GM15510 (cell line): ENCODE measurements around the gene PDLIM5.

Experiments
- POLR2A ChIP-seq: IDR thresholded peaks from 3 replicates; pipeline ENCODE4 v1.6.1; 2011; ENCODE audit warnings: borderline replicate concordance; ENCODE audit not compliant: insufficient read length; ENCODE audit errors: extremely low read depth

The PDLIM5 gene

DNA sequence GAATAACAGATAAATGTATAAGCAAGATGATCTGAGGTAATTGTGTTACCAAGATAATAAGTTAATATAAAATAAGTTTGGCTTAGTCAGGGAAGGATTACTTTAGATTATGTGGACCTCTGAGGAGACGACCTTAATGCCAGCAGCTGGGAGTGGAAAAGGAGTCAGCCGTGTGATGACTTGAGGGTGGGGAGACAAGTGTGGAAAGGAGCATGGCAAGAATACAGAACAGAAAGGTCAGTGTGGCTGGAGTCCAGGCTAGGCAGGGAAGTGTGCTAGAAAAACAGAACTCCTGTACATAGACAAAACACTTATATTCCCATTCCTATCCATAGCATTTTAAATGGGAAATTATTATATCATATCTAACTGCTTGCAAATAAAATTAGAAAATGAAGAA, 138.8 kb downstream of the PDLIM5 start:
- TF ChIP-seq POLR2A = no peak

DNA sequence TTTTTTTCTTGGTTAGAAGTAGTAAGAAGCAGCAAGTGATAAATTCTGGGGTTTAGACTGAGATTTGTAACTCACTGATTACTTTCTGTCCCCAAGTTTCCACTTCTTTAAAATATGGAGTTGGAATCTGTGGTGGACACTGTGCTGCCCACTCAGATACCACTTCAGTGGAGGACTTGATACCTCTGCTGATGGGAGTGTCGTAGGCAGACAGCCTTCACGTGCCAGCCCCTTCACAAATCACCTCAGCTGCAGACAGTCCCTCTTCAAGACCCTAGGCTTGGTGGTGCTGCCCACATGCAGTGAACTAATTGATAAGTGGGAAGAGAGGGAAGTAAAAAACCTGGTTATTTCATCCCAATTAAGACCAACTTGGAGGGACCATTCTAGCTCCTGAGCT, 139.5 kb downstream of the PDLIM5 start:
- TF ChIP-seq POLR2A = no peak

DNA sequence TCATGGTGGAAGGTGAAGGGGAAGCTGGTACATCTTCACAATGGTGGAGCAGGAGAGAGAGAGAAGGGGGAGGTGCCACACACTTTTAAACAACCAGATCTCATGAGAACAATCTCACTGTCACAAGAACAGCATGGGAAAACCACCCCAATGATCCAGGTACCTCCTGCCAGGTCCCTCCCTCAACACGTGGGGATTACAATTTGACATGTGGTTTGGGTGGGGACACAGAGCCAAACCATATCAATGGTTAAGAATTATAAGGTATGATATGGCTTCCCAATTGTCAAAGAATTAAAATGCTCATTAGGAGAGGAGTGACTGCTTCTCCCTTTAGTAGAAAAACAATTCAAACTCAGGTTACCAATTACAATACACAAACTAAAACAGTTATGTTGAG, 143.3 kb downstream of the PDLIM5 start:
- TF ChIP-seq POLR2A = no peak

DNA sequence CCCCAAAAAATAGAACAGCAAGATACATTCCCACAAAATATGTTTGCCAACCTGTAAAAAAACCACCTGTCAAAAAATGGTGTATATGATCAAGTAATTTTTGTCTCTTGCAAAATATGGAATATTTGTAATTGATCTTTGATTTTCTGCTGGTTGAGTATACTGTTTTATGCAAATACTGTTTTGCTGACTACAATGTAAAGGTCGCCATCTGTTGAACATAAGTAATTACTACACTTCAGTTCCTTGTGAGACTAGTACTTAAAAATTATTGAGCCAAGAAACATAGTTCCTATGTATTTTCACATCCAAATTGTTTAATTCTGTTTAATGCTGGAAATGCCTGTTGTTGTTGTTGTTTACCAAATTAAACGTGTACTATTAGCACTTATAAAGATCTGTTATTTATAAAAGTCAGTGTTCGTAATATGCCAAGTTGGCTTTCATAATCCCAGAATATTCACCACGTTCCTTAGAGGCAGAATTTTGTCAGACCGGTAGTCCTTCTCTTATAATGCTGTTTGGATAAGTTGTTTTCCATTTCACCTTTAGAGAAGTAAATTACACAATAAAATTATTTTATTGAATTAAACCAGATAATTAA, 144.2 kb downstream of the PDLIM5 start:
- TF ChIP-seq POLR2A = no peak

DNA sequence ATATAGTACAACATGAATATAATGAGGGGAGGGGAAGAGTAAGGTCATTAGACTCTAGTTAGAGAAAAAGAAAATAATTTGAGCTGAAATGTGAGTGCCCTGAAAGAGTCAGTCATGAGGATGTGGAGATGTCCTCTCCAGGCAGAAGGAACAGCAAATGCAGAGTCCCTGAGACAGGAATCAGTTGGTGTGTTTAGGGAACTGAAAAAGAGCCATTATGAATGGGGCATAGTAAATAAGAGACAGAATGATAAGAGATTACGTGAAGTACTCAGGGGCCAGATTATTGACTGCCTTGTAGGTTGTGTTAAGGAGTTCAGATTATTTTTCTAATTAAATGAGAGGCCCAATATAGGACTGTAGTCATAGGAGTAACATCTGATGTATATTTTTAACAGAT, 147.0 kb downstream of the PDLIM5 start:
- TF ChIP-seq POLR2A = no peak

DNA sequence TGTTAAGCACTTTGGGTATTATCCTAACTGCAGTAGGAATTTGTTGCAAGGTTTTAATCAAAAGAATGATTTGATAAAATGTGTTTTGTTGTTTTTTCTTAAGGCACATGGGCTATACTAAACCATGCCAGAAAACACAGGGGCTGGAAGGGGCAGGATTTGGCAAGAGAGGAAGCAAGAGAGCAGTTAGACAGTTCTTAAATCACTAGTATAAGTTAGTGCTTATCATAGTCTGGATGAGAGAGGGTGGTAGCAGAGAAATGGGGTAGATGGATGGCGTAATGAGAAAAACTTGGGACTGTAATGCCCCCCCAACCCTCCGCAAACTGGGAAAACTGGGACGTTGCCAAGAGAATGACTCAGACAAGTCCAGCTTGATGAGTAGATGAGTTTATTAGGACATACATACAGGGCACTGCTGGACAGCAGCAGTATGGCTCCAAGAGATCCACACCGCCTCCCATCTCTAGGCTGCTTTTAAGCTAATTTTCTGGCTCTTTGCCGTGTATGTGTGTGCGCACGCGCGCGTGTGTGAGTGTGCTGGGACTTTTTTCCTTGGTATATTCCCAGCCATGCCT, 151.5 kb downstream of the PDLIM5 start:
- no peak for TF ChIP-seq POLR2A

DNA sequence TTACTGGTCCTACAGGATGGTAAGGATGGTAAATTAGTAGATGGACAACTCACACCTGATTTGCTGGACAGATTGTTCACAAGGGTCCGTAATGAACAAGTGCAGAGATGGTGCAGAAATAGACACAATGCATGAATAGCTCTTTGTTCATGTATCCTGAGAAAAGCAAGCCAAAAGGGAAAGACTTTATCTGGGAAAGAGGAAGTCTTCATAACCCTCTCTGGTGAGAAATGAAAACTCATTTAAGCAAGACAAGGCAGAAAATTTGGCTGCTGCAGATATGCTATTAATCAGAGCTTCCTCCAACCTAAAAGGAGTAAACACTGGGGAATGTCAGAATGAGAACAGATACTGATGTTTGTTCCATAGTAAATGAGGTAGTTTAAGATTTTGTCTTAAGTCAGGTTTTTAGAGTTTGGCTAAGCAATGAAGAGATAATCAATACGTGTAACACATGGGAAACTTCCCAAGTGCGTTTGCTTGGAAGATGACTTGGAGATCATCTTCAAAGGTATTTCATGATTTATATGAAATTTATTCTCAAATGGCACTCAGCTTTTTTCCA, 153.6 kb downstream of the PDLIM5 start:
- TF ChIP-seq POLR2A = no peak

DNA sequence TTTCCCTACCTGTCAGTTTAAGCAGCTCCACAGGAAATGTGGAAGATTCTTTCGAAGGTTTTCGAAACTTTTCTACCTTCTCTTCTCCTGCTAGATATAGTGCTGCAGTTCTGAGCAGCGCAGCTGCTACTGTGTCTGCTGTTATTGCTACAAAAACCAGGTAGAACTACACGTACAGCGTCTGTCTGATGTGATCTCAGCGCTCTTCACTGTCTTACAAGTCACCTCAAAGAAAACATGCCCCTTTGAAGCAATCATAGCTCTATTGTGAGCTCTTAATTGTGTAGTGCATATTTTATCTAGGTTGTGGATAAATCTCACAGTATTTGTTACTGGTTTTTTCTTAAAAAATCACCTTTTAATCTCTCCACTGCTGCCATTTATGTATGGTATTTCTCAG, 158.4 kb downstream of the PDLIM5 start:
- no peak for TF ChIP-seq POLR2A

DNA sequence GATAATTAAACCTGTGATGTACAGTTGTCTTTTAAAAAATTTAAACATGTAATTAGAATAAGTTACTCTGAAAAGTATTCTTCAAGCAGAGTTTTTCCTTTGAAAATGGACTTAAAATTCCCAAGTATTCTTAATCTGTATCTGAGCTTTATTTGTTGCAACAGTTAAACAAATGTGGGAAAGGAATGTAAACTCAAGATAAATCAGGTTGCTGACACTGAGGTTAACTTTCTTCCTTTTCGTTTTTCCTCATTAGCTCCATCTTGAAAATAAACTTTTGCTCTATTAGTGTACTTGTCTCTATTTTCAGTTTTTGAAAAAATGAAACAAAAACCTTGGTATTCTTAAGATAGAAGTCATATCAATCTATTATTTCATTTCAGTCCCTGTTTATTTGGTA, 161.5 kb downstream of the PDLIM5 start:
- no peak for TF ChIP-seq POLR2A

DNA sequence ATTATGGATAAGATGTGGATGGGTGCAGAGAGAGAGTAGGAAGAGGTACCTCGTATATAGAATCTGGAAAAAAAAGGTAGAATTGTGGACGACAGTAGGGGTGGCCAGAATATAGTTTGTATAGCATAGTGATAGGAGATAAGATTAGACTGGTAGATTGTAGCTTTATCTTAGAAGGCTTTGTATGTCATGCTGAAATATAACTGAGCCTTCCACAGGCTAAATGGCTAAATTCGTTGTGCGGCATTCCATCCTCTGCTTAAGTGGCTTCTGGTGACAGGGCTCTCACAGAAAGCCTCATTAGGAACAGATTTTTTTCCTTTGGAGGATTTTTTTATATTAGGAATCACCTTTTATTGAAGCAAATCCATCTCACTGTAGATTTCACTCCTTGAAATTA, 163.7 kb downstream of the PDLIM5 start:
- no peak for TF ChIP-seq POLR2A

DNA sequence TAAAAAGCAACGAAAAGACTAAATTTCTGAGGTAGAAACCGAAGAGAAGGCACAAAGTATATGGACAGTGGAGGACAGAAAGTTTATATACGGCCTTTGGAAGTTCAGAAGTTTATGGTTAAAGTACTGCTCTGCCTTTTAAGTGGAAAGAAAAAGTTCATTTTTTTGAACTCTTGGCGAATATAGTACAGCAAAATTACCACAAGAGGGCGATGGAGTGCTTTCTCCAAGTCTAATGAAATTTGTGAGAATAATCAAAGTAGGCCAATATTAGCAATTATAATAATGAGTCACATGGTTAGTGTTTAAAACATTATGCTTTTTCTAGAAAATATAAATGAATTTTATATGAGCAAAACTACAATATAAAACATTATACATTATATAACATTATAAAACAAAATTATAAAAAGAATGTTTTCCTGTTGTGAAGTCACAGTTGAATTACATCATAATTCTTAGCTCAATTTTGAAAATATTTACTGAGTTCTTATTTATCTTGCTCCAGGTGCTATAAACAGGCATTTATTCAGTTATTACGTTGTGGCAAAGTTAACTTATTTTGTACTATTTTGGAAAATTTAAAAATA, 169.8 kb downstream of the PDLIM5 start:
- no peak for TF ChIP-seq POLR2A

DNA sequence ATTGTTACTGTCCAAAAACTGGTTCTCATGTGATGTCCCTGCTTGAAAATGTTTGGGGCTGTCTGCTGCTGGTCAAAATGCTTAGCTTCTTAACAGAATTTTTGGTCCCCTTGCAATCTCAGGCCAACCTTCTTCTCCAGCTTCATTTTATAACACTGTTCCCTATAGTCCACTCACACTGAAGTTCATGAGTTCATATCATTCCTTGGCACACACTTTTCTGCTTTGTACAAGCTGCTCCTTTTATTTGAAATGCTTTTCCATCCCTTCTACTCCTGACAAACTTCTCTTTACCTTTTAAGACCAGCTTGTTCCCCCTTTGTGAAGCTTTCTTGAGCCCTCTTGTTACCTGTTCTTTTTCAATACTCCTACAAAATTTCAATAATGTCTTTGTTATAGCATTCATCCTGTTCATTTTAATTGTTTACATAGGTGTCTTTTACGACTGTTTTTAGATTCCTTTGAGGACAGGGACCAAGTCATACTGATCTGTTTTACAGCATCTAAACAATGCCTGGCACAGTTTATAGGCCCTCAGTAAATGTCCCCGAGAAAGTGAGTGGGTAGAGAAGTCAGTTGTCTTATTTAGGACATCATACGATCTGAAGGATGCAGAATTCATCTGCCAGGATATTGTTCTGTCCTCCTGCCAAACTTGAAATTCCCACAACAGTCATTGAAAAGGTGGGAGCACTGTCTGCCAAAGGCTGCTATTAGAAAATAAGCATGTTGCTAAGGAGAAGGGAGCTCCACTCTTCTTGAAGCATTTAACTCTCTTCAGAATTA, 171.6 kb downstream of the PDLIM5 start:
- TF ChIP-seq POLR2A = no peak

DNA sequence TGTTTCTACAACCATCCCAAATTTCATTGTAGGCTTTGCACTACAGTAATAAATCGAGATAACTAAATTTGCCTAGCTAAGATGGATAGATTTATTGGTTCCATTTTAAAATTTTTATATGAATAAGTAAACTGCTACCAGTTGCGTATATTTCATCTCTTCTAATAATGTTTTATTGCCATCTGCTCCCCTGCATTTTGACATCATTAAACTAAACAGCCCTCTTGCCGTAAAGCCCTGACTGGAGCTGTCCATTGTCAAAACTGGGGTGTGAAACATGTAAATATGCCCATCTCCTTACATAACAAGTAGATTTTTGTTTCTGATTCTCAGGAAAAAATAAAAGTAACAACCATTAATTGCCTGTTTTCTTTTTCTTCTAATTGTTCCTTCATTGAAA, 175.2 kb downstream of the PDLIM5 start:
- TF ChIP-seq POLR2A = no peak

DNA sequence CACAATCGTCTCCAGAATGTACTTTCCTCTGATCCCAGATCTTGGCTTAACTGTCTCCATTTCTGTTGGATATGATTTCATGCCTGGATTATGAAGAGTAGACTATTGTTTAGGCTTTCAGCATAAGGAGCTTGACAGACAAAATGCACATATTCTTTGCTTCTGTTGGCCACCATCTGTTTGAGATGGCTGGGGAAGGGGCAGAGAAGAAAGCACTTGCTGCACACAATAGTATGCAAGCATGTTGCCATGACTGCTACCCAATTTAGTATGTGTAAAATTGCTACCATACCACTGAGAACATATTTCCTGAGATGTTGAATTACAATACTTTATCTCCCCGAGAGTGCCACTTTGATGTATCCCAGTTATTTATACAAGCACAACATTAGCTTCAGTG, 178.1 kb downstream of the PDLIM5 start:
- TF ChIP-seq POLR2A = no peak

DNA sequence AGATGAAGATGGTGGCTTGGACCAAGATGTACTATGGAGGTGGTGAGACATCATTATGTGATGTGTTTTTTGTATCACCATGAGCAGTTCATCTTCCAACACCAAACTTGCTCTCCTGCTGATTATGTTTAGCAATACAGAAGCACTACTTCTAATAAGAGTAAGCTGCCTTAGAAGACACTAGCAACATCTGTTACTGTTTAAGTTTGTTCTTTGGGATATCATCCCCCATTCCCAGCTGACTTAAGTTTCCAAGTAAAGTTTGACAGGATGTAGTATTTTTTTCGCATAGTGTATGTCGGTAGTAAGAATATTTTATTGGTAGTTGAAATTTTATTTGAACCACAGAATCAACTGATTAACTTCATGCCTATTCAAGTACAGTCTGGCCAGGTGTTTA, 182.5 kb downstream of the PDLIM5 start:
- no peak for TF ChIP-seq POLR2A
